Fibroblast of mammary gland (primary cell): ENCODE data around the gene WDR4.
A peak's percentile ranks its signal among the peaks of the same experiment; 100 is the strongest.
"Not testable (repeated sequence)": the region's sequence is repeated elsewhere in the genome, so short reads cannot be mapped to it uniquely, and the experiment has no call there.

Experiments used
- DNase-seq: peaks from one replicate; pipeline ENCODE4 v3.0.0-alpha.2; 2010; ENCODE audit warnings: low read depth
- H3K4me3 ChIP-seq: 2 replicates; pipeline ENCODE4 v1.5.1; 2011; ENCODE audit warnings: low read depth, mild to moderate bottlenecking, low read length, moderate library complexity; ENCODE audit not compliant: control insufficient read depth
- CTCF ChIP-seq: conservative IDR thresholded peaks from 2 replicates; pipeline ENCODE4 v1.5.1; 2011; ENCODE audit warnings: low read depth, low read length, inconsistent platforms; ENCODE audit not compliant: control insufficient read depth, insufficient read depth

The WDR4 gene

GRCh38 chr21:42833859-42834725 is 45.2 kb downstream of the WDR4 start:
- no peak for TF ChIP-seq CTCF
- no peak for DNase-seq
- no peak overlapping the region for H3K4me3 ChIP-seq

GRCh38 chr21:42833439-42833815 is 45.9 kb downstream of the WDR4 start:
- peak; percentile 16 for TF ChIP-seq CTCF
- peak; percentile 19 for DNase-seq
- no peak overlapping the region for H3K4me3 ChIP-seq

- not testable (repeated sequence) for DNase-seq
Observed at GRCh38 chr21:42832321-42832630, 47.1 kb downstream of the WDR4 start.

GRCh38 chr21:42830456-42831455 is 48.6 kb downstream of the WDR4 start:
- H3K4me3 ChIP-seq: no peak overlapping the region
- no peak for DNase-seq
- TF ChIP-seq CTCF: peak; percentile 11

More at GRCh38 chr21:42832321-42832630, 47.1 kb downstream of the WDR4 start:
- H3K4me3 ChIP-seq: not testable (repeated sequence)

GRCh38 chr21:42829954-42830353 is 49.4 kb downstream of the WDR4 start:
- no peak for DNase-seq
- no peak for TF ChIP-seq CTCF
- no peak overlapping the region for H3K4me3 ChIP-seq

- DNase-seq: no peak
- no peak for TF ChIP-seq CTCF
- H3K4me3 ChIP-seq: no peak overlapping the region
Observed at GRCh38 chr21:42829417-42829816, 49.9 kb downstream of the WDR4 start.

GRCh38 chr21:42827588-42827987 is 51.8 kb downstream of the WDR4 start:
- DNase-seq: no peak
- H3K4me3 ChIP-seq: no peak overlapping the region
- no peak for TF ChIP-seq CTCF
